GM21367 (cell line): ENCODE data around the gene LIPA.
"Not testable (repeated sequence)": the region's sequence is repeated elsewhere in the genome, so short reads cannot be mapped to it uniquely, and the experiment has no call there.

ENCODE experiments used
- ATAC-seq: cut with Tn5 transposase; IDR thresholded peaks from one replicate; pipeline ENCODE4 v1.9.1; 2021; ENCODE audit not compliant: unreplicated experiment

Gene LIPA

DNA sequence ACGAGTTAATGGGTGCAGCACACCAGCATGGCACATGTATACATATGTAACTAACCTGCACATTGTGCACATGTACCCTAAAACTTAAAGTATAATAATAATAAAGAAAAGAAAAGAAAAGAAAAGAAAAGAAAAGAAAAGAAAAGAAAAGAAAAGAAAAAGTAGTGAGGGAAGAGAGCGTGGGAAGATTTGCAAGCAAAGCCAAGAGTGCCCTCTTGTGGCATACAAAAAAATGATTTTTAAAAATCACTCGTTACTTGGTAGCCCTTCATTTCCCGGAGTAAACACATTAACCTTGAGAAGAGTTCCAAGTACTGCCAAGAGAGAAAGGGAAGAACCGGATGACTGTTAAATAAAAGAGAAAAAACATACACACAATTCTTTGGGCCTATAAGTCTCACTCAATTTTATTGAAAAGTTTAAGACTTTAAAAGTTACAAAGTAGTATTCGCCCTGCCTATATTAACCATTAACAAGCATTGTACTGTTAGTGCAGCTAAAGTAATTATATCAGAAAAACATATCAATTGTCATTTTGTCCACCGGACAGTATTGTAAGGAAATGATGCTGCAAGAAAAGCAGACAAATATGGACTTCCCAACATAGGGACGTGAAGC is 38.3 kb downstream of the LIPA start:
- no peak for ATAC-seq

DNA sequence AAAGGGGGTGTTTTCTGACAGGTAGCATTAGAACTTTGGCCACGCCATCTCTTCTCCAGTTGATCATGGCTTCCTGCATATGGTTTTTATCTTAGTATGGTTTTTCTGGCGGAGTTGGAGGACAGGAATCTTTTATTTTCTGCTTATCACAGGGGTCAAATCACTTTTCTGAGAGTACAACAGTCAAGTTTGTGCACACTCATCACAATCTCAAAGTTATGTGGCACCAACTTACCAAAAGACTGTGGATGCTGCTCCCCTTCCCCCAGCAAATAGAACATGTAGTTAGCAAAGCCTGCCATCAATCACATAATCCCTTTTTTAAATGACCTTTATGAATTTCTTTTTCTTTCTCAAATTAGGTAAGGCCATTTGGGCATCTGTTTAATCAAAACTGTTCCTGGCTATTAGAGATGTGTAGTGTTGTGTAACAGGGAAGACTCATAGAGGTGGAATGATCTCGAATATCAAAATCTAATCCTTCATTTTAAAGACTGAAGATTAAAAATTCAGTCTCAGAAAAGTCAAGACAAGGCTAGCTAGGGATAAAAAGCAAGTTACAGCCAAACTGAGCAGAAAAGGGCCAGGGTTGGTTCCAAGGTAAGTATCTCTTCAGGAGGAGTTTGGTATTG is 40.7 kb downstream of the LIPA start:
- ATAC-seq: no peak

GRCh38 chr10:89209718-89210117 is 41.9 kb downstream of the LIPA start:
- no peak for ATAC-seq

- ATAC-seq: no peak
Measured at GRCh38 chr10:89207801-89208551, 43.6 kb downstream of the LIPA start.

GRCh38 chr10:89207181-89207800 is 44.3 kb downstream of the LIPA start, which contains the start of gene CH25H:
Gene CH25H (minus strand): TSS chr10:89207317. CDS start chr10:89207292, 25 bp downstream.
- no peak for ATAC-seq

DNA sequence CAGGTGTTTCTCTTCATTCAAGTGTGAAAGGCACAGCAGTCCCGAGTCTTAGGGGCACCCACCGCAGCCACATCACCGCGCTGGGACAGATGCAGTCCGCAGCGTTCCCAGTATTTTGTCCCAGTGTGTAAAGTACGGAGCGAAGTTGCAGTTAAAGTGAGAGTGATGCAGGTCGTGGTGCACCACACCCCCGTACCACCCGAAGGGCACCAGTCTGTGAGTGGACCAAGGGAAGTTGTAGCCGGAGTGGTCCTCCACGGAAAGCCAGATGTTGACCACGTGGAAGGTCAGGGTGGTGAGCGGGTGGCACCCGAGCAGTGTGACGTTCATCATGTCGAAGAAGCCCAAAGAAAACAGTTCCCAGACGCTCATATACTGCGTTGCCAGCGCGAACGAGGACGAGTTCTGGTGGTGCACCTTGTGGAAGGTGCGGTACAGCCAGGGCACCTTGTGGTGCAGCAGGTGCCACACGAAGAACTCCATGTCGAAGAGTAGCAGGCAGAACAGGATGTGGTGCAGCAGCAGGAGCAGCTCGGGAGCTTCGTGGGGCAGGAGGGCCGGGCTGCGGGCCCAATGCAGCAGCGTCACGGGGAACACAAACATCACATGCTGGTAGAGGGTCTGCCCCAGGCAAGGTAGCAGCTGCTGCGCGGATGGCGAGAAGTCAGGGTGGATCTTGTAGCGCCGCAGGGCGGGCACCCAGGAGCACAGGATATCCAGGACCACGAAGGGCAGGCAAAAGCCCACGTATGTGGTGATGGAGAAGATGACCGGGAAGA is 45.0 kb downstream of the LIPA start:
- ATAC-seq: no peak

DNA sequence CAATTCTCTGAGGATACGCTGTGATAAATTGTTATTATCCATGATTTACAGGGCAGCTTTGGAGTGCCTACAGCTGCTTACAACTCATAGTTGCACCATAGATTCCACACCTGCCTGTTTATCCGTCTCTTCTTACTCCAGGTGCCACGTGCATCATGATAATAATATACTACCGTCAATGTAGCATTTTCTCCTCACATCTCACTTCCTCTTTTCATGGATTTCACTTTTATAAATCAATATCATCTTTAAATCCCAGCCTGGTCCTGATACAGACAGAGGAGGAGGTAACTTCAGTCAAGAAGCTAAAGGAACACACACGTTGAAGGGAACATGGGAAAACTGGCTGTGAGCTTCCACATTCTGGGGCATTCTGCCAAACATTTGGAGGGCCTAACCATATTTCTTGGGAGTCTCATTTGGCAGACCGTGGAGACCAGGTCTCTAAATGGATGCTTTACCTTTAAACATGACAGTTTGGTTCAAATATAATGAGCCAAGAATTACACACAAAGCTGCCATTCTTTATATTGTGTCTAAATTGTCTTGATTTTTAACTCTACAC is 46.9 kb downstream of the LIPA start:
- ATAC-seq: no peak

GRCh38 chr10:89203237-89203636 is 48.3 kb downstream of the LIPA start:
- ATAC-seq: no peak

DNA sequence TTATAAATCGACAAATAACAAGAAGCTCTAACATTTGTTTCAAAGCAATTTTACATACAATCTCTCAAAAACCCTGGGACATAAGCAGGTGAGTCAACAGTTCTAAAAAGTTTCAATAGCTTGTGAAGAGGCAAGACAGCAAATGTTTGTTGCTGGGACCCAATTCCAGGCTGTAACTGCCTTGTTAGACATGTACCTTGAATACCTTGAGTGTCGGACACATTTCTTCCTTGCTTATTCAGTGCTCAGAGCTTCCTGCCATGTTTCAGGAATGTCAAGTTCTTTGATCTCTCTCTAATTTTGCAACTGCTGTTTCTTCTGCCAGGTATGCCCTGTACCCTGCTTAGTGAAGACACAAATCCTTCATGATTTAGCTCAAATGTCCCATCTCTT is 49.5 kb downstream of the LIPA start:
- no peak for ATAC-seq

GRCh38 chr10:89201345-89202032 is 50.1 kb downstream of the LIPA start:
- ATAC-seq: no peak

- ATAC-seq: no peak
Measured at GRCh38 chr10:89197473-89197872, 54.1 kb downstream of the LIPA start.

- ATAC-seq: not testable (repeated sequence)
Measured at GRCh38 chr10:89191301-89191700, 60.3 kb downstream of the LIPA start.

GRCh38 chr10:89189211-89189734 is 62.3 kb downstream of the LIPA start:
- no peak for ATAC-seq

DNA sequence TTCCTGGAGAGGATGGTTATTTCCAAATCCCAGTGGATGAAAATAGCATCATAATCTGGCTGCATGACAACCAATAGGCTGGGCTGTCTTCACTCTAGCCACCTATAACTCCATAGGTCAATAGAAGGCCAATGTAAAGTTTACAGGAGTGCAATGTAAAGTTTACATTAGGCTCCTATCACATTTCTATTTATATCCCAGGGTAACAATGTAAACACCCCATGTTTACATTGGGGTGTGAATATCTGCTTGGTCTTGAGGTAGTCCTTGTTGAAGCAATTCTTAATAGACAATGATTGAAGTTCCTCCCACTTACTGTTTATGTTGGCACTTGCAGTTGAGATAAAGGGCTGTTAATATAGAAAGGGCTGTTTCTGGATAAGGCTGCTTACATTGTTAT is 65.9 kb downstream of the LIPA start:
- ATAC-seq: no peak

DNA sequence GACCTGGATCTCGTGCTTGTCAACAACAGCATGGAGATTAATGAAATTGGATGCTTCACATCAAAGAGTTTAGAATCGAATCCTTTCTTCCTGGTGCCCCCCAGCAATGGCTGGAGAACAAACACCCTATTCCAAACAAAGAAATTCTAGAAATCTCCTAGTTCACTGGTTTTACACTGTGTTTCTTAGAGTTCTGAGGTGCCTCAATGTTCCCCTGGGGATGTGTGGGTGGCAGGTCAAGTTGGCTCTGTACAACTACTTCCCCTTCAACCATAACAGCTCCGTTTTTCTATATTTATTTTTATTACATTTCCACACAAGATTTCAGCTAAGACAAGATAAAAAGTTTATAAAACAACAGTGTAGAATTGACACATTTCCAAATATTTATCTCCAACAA is 66.9 kb downstream of the LIPA start:
- ATAC-seq: no peak

DNA sequence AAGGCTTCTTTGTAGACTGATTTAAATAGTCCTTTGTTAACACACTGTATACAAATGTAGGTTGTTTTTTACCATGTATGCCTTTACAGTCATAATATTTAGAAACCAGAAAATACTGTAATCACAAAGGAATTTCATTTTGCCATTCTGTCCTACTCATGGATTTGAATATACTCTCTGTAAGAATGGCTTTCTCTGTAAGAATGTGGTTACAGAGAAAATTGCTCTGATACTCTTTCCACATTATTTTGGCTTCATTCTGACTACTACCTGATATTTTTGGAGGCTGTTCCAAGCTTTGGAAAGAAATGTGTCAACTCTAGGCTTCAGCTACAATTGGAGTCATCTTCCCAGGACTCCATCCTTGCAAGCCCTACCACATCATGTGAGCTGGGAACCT is 68.0 kb downstream of the LIPA start:
- ATAC-seq: no peak

DNA sequence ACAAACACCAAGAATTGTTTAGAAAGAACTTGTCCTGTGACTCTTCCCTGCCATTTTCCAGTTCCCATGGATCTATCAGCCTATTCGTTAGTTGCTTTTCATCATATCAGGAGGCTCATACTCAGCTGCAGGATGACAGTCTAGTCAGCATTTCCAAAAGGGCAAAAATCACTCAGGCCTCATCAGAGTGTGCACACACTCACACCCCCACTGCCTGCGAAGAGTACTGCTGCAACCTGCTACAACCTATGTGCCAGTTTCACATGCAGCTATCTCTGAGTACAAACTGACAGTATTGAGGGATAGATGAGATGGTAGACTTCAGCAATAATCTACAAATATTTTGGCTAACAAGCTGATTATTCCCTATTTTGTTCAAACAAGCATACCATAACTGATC is 68.7 kb downstream of the LIPA start:
- no peak for ATAC-seq

GRCh38 chr10:89175816-89176215 is 75.8 kb downstream of the LIPA start:
- no peak for ATAC-seq

DNA sequence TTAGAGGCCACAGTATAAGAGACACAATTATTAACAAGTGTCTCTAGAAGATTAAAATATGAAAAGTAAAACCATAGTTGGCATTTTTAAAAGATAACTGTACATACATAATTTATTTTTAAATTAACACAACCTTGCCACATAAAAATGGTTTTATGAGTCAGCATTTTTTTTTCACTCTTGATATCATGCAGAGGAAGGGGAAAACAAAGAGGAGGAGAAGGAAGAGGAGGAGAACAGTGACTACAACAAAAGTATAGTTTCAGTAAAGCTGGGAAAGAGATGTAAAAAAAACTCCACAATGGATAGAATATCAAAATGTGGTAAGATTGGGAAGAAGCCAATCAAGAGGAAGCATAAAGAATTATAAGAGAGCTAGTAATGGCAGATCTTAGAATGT is 78.5 kb downstream of the LIPA start:
- no peak for ATAC-seq

DNA sequence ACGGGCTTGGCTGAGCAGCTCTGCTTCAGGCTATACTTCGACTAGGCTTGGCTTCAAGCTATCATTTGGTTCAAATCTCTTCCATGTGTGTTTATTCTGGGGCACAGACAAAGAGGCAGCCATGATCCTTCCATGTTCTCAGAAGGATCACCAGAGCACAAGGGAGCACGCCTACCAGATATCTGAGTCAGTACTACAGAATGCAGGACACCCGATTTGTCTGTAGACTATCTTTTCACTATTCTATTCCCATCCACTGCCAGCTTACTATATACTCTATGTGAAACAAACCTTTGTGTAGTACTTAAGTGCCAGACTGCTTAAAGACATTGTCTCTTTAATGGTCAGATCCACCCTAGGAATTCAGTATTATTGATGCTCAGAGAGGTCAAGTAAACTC is 79.6 kb downstream of the LIPA start:
- ATAC-seq: no peak
